AG10803 (cell line): ENCODE results near the gene P2RX3.

Source experiments
- DNase-seq: peaks from one replicate; pipeline ENCODE4 v3.0.0; 2010; ENCODE audit warnings: low read depth
- H3K4me3 ChIP-seq: 2 replicates; pipeline ENCODE4 v1.5.1; 2011; ENCODE audit warnings: mild to moderate bottlenecking, low read length, control low read depth
- CTCF ChIP-seq: conservative IDR thresholded peaks from 2 replicates; pipeline ENCODE4 v1.5.1; 2011; ENCODE audit warnings: mild to moderate bottlenecking, low read length, control low read depth, inconsistent platforms

The P2RX3 gene

DNA sequence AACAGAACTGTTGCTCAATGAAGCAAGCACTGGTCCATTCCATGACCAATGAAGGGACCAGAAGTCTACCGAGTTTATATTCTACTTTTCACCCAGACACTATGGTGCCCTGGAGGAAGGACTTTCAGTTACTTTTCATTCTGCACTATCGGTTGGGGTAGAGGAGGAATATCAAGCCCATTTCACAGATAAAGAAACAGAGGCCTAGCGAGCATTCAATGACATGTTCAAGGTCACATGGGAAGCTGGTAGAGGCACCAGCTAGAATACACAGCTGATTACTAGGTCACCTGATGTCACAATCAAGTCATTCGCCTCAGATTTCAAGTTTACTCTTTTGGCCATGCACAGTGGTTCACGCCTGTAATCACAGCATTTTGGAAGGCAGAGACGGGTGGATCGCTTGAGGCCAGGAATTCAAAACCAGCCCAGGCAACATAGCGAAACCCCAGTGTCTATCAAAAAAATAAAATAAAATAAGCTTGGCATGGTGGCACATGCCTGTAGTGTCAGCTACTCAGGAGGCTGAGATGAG is 69.9 kb downstream of the P2RX3 start:
- no peak for TF ChIP-seq CTCF

GRCh38 chr11:57408771-57409170 is 70.6 kb downstream of the P2RX3 start:
- no peak for DNase-seq

More for the DNA sequence above, 69.9 kb downstream of the P2RX3 start:
- no peak for DNase-seq
- no peak overlapping the region for H3K4me3 ChIP-seq

DNA sequence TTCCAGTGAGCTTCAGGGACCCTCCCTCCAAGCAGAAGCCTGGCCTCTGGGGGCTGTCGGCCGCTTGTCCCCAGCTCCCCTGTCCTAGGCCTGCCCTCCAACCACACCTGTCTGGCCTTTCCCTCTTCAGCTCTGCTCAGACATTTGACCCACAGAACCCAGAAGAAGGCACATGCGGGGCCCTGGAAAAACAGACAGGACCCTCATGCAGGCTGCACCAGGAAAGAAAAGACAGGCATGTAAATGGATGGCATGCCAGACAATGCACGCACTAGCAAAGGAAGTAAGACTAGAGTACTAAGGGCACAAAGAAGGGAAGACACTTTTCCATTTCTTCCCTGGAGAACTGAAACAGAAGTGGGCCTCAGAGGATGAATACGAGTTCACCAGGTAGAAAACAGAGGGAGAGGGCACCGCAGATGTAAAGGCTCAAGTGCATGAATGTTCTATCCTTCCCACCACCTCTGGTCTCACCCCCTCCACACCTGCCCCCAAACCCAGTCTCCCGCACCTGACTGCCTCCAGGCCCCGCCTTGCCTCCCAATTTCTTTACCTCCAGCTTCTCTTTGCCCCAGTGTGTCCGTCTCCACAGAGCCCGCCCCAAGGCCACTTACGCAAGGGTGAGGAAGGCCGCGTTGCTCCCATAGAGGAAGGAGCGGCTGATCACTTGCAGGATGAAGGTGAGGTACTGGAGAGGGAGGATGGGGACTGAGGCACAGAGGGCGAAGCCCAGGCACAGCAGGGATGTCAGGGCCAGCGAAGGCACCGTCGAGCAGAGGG is 71.4 kb downstream of the P2RX3 start:
- no peak overlapping the region for H3K4me3 ChIP-seq
- DNase-seq, result no peak
- TF ChIP-seq CTCF, result no peak

More at GRCh38 chr11:57408771-57409170, 70.6 kb downstream of the P2RX3 start:
- no peak for TF ChIP-seq CTCF
- no peak overlapping the region for H3K4me3 ChIP-seq

DNA sequence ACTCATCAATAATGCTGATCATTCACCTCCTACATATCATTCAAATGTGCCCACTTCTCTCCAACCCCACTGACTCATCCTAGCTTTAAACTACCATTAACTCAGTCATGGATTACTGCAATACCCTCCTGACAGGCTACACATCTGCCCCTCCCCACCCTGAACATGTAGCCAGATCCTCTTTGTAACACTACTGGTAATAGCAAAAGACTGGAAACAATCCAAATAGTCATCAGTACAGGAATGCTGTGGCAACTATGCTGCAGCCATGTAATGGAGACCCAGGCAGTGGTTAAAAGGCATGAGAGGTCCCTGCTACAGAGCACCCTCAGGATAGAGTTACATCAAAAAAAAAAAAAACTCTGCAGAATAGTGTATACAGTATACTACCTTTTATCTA is 72.1 kb downstream of the P2RX3 start:
- no peak for TF ChIP-seq CTCF
- no peak overlapping the region for H3K4me3 ChIP-seq
- peak; percentile 80 for DNase-seq

GRCh38 chr11:57413681-57414080 is 75.5 kb downstream of the P2RX3 start:
- no peak overlapping the region for H3K4me3 ChIP-seq
- no peak for TF ChIP-seq CTCF
- no peak for DNase-seq

DNA sequence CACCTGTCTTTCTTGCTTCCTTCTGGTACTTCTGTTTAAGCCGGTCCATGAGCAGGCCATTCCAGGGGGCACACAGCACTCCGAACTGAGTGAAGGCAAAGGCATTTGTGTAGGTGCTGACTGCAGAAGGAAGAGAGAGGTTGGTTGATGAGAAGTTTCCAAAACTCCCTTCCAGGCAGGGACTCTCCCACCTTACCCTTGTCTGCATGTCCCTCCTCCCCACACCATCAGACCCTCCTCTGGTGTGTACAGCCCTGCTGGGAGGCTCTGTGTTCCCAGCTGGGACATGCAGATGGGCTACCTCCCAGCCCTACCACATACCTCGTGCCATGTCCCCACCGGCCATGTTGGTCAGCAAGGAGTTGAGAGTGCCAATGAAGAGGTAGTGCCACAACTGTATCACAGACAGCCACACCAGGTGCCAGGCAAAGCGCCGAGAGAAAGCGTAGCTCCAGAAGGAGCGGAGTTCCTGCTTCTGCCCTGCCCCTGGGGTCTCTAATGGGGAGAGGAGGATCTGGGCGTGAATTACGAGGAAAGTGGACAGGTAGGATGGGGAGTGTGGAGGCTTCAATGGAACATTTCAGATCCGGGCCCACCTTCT is 76.6 kb downstream of the P2RX3 start:
- H3K4me3 ChIP-seq, result no peak overlapping the region
- TF ChIP-seq CTCF, result no peak
- DNase-seq, result no peak

GRCh38 chr11:57416436-57416835 is 78.3 kb downstream of the P2RX3 start:
- TF ChIP-seq CTCF, result no peak
- no peak overlapping the region for H3K4me3 ChIP-seq
- no peak for DNase-seq
